Cardiac fibroblast (primary cell): Measurements from ENCODE around the gene BRINP3.

Experiments
- DNase-seq, 2 donors: peaks; one replicate each; pipeline versions ENCODE4 v3.0.0 to v3.0.0-alpha.2; 2010; ENCODE audit warnings: low read depth in 2 of 2
- H3K4me3 ChIP-seq, 2 donors: replicated peaks in 1 of 2; 1 replicate in 1 of 2; 2 replicates in 1 of 2; pipeline ENCODE4 v1.5.1; 2011; ENCODE audit warnings: low read depth in 2 of 2, low read length in 2 of 2, mild to moderate bottlenecking in 2 of 2, moderate library complexity in 1 of 2
- TF ChIP-seq, protein P1 (sequence below): IDR thresholded peaks from one replicate; pipeline ENCODE4 v1.5.1; 2011; ENCODE audit warnings: low read depth, mild to moderate bottlenecking, low read length, inconsistent platforms

Gene BRINP3

DNA sequence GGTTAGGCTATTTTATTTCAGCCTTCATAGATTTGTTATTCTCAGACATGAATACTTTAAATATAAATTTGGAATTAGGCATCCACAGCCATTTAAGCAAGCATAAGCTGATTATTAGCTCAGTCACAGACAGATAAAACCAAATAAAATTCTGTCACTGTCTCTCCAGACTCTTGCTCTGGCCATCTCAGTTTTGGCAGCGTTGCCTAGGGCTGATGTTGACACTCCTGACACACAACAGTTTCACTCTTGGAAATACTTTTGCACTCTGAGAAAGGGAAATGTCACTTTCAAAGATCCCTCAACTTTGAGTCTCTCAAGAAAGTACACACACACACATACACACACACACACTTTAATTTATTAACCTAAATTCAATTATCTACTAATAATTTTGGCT lies 372.7 kb downstream of the BRINP3 start:
- TF ChIP-seq, protein P1, sequence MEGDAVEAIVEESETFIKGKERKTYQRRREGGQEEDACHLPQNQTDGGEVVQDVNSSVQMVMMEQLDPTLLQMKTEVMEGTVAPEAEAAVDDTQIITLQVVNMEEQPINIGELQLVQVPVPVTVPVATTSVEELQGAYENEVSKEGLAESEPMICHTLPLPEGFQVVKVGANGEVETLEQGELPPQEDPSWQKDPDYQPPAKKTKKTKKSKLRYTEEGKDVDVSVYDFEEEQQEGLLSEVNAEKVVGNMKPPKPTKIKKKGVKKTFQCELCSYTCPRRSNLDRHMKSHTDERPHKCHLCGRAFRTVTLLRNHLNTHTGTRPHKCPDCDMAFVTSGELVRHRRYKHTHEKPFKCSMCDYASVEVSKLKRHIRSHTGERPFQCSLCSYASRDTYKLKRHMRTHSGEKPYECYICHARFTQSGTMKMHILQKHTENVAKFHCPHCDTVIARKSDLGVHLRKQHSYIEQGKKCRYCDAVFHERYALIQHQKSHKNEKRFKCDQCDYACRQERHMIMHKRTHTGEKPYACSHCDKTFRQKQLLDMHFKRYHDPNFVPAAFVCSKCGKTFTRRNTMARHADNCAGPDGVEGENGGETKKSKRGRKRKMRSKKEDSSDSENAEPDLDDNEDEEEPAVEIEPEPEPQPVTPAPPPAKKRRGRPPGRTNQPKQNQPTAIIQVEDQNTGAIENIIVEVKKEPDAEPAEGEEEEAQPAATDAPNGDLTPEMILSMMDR, result no peak
- no peak overlapping the region for H3K4me3 ChIP-seq
- no peak for DNase-seq

DNA sequence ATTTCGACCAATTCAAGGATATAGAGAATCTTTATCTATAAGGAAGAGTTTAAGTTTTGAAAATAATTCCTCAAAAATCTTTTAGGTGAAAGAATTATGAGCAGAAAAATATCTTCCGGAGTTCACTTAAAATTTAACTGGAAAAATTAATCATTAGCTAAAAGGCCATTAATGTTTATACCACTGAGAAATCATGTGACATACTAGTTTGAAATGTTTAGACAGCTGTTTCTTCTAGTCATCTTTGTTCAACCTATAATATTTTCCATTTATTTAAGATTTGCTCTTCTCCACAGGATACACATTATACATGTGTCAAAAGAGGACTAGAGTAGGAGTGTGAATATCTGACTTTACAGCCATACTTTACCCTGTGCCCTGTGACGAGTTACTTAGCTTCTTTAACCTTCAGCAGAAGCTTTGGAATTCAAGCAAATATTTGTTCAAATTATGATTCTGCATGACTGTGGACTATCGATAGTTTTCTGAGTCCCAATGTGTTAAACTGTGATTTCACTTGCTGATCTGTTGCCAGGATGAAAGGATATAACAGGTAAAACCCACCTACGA lies 374.8 kb downstream of the BRINP3 start:
- TF ChIP-seq, protein P1, result no peak
- no peak for DNase-seq
- H3K4me3 ChIP-seq, result no peak overlapping the region

DNA sequence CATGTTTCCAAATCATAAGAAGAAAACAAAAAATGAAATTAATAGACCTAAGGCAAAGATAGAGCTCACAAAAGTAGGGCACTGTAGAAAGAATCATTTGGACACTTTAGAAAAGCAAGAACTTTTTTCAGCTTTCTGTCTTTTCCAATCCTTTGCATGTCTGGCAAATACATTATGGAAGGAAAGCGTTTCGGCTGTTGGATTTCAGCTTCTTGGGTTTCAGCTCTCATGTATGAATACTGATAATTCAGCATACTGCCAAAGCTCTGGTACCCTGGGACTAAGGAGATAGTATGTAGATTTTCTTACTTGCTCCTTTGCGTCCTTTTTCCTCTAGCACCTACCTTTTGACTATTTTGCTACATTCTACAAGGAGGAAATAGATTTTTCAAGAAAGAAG lies 375.9 kb downstream of the BRINP3 start:
- TF ChIP-seq, protein P1, result no peak
- no peak overlapping the region for H3K4me3 ChIP-seq
- no peak for DNase-seq

DNA sequence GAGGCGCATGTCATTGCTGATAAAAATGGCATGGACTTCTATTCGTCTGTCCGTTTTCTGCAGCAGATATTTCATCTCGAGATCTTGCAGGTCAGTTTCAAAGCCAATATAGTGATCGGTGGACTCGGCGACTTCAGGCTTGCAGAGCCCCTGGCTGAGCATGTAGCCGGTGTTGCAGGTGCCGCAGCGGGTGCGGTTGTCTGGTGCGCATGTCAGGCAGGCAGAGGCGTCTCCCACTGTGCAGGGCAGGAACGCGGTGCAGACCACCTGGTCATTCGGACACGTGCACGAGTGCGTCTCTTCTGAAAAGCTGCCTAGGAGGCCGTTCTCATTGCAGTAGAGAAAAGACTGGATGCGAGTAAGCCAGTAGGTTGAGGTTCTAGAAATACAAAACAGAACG lies 378.9 kb downstream of the BRINP3 start:
- DNase-seq, result no peak
- no peak overlapping the region for H3K4me3 ChIP-seq
- TF ChIP-seq, protein P1, result no peak

DNA sequence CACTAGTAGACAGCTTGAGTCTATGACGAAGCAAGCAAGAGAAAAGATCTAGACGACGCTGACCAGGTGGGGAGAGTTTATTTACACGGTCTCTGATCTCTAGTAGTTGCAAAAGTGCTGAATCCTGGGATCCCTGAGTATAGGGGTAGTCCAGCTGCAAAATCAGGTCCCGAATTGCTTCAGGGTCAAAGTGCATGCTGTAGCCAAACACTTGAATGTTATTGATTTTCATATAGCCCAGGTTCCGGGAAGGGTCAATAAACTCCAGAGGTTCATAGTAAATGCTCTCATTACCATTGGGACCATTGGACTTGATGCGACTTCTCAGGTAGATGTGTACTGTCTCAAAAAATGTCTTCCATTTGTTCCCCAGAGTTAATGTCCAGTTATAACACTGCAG lies 379.6 kb downstream of the BRINP3 start:
- no peak overlapping the region for H3K4me3 ChIP-seq
- no peak for DNase-seq
- TF ChIP-seq, protein P1, result no peak

DNA sequence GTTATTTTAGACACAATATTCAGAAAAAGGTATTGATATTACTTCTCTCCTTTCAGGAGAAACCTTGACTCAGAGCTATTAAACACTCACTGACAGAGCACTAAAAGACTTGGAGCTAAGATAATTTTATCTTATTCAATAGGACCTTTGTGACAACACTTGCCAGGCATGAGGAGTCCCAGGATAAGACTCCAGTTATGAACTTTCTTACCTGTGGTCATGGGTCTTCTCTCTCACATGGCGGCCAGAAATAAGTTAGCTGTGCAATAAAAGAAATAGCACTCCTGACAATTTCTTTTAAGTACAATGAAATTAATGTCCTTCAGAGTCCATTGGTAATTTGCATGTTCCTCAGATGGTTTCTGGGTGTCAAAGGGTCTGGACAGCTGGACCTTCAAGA lies 382.1 kb downstream of the BRINP3 start:
- no peak overlapping the region for H3K4me3 ChIP-seq
- TF ChIP-seq, protein P1, result no peak
- no peak for DNase-seq

DNA sequence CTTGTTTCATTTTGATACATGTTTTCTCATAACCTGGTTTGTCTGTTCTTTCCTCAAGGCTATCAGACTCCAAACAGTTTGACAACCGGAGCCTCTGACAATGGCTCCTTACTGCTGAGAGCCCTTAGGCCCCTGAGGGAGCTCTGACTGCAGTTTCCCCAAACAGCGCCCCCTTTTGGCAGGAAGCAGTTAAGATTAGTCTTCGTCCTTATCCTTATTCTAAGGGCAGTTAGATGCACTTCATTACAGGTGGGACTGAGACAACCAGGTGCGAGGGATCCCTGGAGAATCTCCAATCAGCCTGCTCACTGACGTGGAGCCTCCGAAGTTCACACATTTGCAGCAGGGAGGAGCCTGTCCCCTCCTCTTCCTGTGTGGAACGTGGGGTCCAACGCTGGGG lies 393.1 kb downstream of the BRINP3 start:
- TF ChIP-seq, protein P1, result no peak
- H3K4me3 ChIP-seq, result no peak overlapping the region
- no peak for DNase-seq
